Activated naive CD8-positive, alpha-beta T cell treated with anti-CD3 and anti-CD28 coated beads for 36 hours (primary cell): Measurements from ENCODE around the gene CCDC146. TPM values are rescaled to one million over a fixed set of nuclear protein-coding genes. Genes with fewer than 3 reads are reported as not detected.
A peak's percentile ranks its signal among the peaks of the same experiment; 100 is the strongest.

Source experiments
- DNase-seq: peaks from one replicate; pipeline ENCODE4 v3.0.0; 2021
- H3K27ac Mint-ChIP-seq: one replicate; pipeline ENCODE4 v1.8.0; 2022; ENCODE audit warnings: mild to moderate bottlenecking, moderate library complexity, mixed read lengths
- H3K27me3 Mint-ChIP-seq: one replicate; pipeline ENCODE4 v1.8.0; 2022; ENCODE audit warnings: mild to moderate bottlenecking, mixed read lengths
- H3K36me3 Mint-ChIP-seq: one replicate; pipeline ENCODE4 v1.8.0; 2021; ENCODE audit warnings: mild to moderate bottlenecking, mixed read lengths
- H3K4me1 Mint-ChIP-seq: one replicate; pipeline ENCODE4 v1.8.0; 2021; ENCODE audit warnings: mixed read lengths
- H3K4me3 Mint-ChIP-seq: one replicate; pipeline ENCODE4 v1.8.0; 2022; ENCODE audit warnings: mild to moderate bottlenecking, moderate library complexity, mixed read lengths
- H3K9me3 Mint-ChIP-seq: one replicate; pipeline ENCODE4 v1.8.0; 2022; ENCODE audit warnings: mixed read lengths
- total RNA-seq, 2 experiments: library from RNA; stranded (reverse); gene quantifications; one replicate each; pipeline ENCODE4 v1.2.3, GENCODE V29; 2021

The CCDC146 gene
- total RNA-seq, 2 experiments from 2014 or later, result 0.90 to 0.93 TPM

GRCh38 chr7:77308792-77309191 lies 186.4 kb downstream of the CCDC146 start:
- no peak overlapping the region for H3K27ac Mint-ChIP-seq
- peaks cover 21% of the 10 kb centered on the region for H3K36me3 Mint-ChIP-seq
- no peaks in the 10 kb centered on the region for H3K27me3 Mint-ChIP-seq
- peaks cover 3% of the 10 kb centered on the region for H3K4me1 Mint-ChIP-seq
- DNase-seq, result no peak
- H3K4me3 Mint-ChIP-seq, result no peak overlapping the region
- H3K9me3 Mint-ChIP-seq, result peaks cover 7% of the 10 kb centered on the region

GRCh38 chr7:77309714-77310220 lies 187.4 kb downstream of the CCDC146 start:
- Mint-ChIP-seq H3K9me3 (peaks cover 4% of the 10 kb centered on the region), H3K27ac (no peak overlapping the region), H3K4me3 (no peak overlapping the region), H3K36me3 (peaks cover 14% of the 10 kb centered on the region), H3K4me1 (peaks cover 3% of the 10 kb centered on the region), H3K27me3 (no peaks in the 10 kb centered on the region)
- no peak for DNase-seq

GRCh38 chr7:77310982-77311381 lies 188.6 kb downstream of the CCDC146 start:
- DNase-seq, result no peak
- Mint-ChIP-seq H3K9me3 (no peaks in the 10 kb centered on the region), H3K36me3 (peaks cover 6% of the 10 kb centered on the region), H3K27ac (no peak overlapping the region), H3K27me3 (no peaks in the 10 kb centered on the region), H3K4me3 (no peak overlapping the region), H3K4me1 (peaks cover 3% of the 10 kb centered on the region)

- Mint-ChIP-seq H3K4me3 (no peak overlapping the region), H3K36me3 (peaks cover 19% of the 10 kb centered on the region), H3K9me3 (no peaks in the 10 kb centered on the region), H3K4me1 (peaks cover 3% of the 10 kb centered on the region), H3K27me3 (no peaks in the 10 kb centered on the region), H3K27ac (no peak overlapping the region)
- no peak for DNase-seq
Measured at GRCh38 chr7:77313085-77313484, 190.7 kb downstream of the CCDC146 start.

GRCh38 chr7:77313876-77314480 lies 191.6 kb downstream of the CCDC146 start:
- Mint-ChIP-seq H3K4me1 (peaks cover 3% of the 10 kb centered on the region), H3K4me3 (no peak overlapping the region), H3K27ac (no peak overlapping the region), H3K9me3 (no peaks in the 10 kb centered on the region), H3K27me3 (no peaks in the 10 kb centered on the region), H3K36me3 (peaks cover 23% of the 10 kb centered on the region)
- no peak for DNase-seq

GRCh38 chr7:77315182-77315591 lies 192.8 kb downstream of the CCDC146 start:
- no peak for DNase-seq
- H3K4me3 Mint-ChIP-seq, result no peak overlapping the region
- H3K9me3 Mint-ChIP-seq, result no peaks in the 10 kb centered on the region
- no peaks in the 10 kb centered on the region for H3K4me1 Mint-ChIP-seq
- peaks cover 28% of the 10 kb centered on the region for H3K36me3 Mint-ChIP-seq
- H3K27ac Mint-ChIP-seq, result no peak overlapping the region
- H3K27me3 Mint-ChIP-seq, result no peaks in the 10 kb centered on the region

- H3K36me3 Mint-ChIP-seq, result peaks cover 25% of the 10 kb centered on the region
- H3K4me1 Mint-ChIP-seq, result no peaks in the 10 kb centered on the region
- no peak overlapping the region for H3K4me3 Mint-ChIP-seq
- H3K27me3 Mint-ChIP-seq, result no peaks in the 10 kb centered on the region
- H3K9me3 Mint-ChIP-seq, result no peaks in the 10 kb centered on the region
- no peak for DNase-seq
- no peak overlapping the region for H3K27ac Mint-ChIP-seq
Measured at GRCh38 chr7:77316219-77316978, 194.0 kb downstream of the CCDC146 start.

- Mint-ChIP-seq H3K27me3 (no peaks in the 10 kb centered on the region), H3K36me3 (peaks cover 22% of the 10 kb centered on the region)
- DNase-seq, result no peak
Measured at GRCh38 chr7:77318019-77318418, 195.6 kb downstream of the CCDC146 start.

GRCh38 chr7:77320137-77320536 lies 197.7 kb downstream of the CCDC146 start:
- no peaks in the 10 kb centered on the region for H3K9me3 Mint-ChIP-seq
- no peak for DNase-seq
- H3K27me3 Mint-ChIP-seq, result no peaks in the 10 kb centered on the region
- no peak overlapping the region for H3K4me3 Mint-ChIP-seq
- H3K27ac Mint-ChIP-seq, result no peak overlapping the region
- H3K36me3 Mint-ChIP-seq, result peaks cover 22% of the 10 kb centered on the region
- no peaks in the 10 kb centered on the region for H3K4me1 Mint-ChIP-seq

More at GRCh38 chr7:77318019-77318418, 195.6 kb downstream of the CCDC146 start:
- H3K27ac Mint-ChIP-seq, result no peak overlapping the region
- no peaks in the 10 kb centered on the region for H3K4me1 Mint-ChIP-seq
- no peak overlapping the region for H3K4me3 Mint-ChIP-seq
- H3K9me3 Mint-ChIP-seq, result no peaks in the 10 kb centered on the region

GRCh38 chr7:77320714-77321113 lies 198.3 kb downstream of the CCDC146 start:
- no peak for DNase-seq
- Mint-ChIP-seq H3K36me3 (peaks cover 22% of the 10 kb centered on the region), H3K4me3 (no peak overlapping the region), H3K9me3 (no peaks in the 10 kb centered on the region), H3K4me1 (peaks cover under 1% of the 10 kb centered on the region), H3K27ac (no peak overlapping the region), H3K27me3 (no peaks in the 10 kb centered on the region)

- Mint-ChIP-seq H3K36me3 (peaks cover 22% of the 10 kb centered on the region), H3K9me3 (no peaks in the 10 kb centered on the region), H3K4me1 (peaks cover 6% of the 10 kb centered on the region), H3K27me3 (no peaks in the 10 kb centered on the region), H3K4me3 (no peak overlapping the region), H3K27ac (no peak overlapping the region)
- no peak for DNase-seq
Measured at GRCh38 chr7:77321300-77321699, 198.9 kb downstream of the CCDC146 start.

GRCh38 chr7:77326131-77326530 lies 203.7 kb downstream of the CCDC146 start:
- Mint-ChIP-seq H3K4me1 (peaks cover 49% of the 10 kb centered on the region), H3K27me3 (no peaks in the 10 kb centered on the region), H3K27ac (no peak overlapping the region), H3K4me3 (no peak overlapping the region), H3K36me3 (no peaks in the 10 kb centered on the region), H3K9me3 (no peaks in the 10 kb centered on the region)
- DNase-seq, result no peak

- no peaks in the 10 kb centered on the region for H3K36me3 Mint-ChIP-seq
- peaks cover 57% of the 10 kb centered on the region for H3K4me1 Mint-ChIP-seq
- H3K27ac Mint-ChIP-seq, result peak overlapping the region; percentile 86
- peak overlapping the region; percentile 56 for H3K4me3 Mint-ChIP-seq
- DNase-seq, result no peak
- H3K9me3 Mint-ChIP-seq, result no peaks in the 10 kb centered on the region
- H3K27me3 Mint-ChIP-seq, result no peaks in the 10 kb centered on the region
Measured at GRCh38 chr7:77327067-77327931, 204.9 kb downstream of the CCDC146 start.

GRCh38 chr7:77327932-77328628 lies 205.7 kb downstream of the CCDC146 start:
- Mint-ChIP-seq H3K9me3 (no peaks in the 10 kb centered on the region), H3K27ac (peak overlapping the region; percentile 86), H3K27me3 (no peaks in the 10 kb centered on the region), H3K4me1 (peaks cover 57% of the 10 kb centered on the region), H3K4me3 (peak overlapping the region; percentile 56), H3K36me3 (no peaks in the 10 kb centered on the region)
- DNase-seq, result peak; percentile 39
